GM23338 (cell line): ENCODE data around the gene ATIC. TPM values are rescaled to one million over a fixed set of nuclear protein-coding genes. Genes with fewer than 3 reads are reported as not detected.

Experiments used
- ATAC-seq: fragments of 200-7000 bp; cut with Tn5 transposase; 3 replicates; pipeline ENCODE4 v1.9.1; 2020
- DNase-seq: peaks from one replicate; pipeline ENCODE4 v3.0.0-alpha.2; 2015; ENCODE audit warnings: low spot score
- H2AFZ ChIP-seq: fragments of 200-600 bp; sonication (generic); 2 replicates; pipeline ENCODE4 v1.8.0; 2016; ENCODE audit warnings: antibody characterized with exemption, mild to moderate bottlenecking, moderate library complexity
- H3F3A ChIP-seq: fragments of 200-600 bp; sonication (generic); replicated peaks from 2 replicates; pipeline ENCODE4 v1.8.0; 2017; ENCODE audit warnings: antibody characterized with exemption, mixed run types, low read depth
- H3K27ac ChIP-seq: fragments of 200-600 bp; sonication (generic); 2 replicates; pipeline ENCODE4 v1.6.1; 2016; ENCODE audit warnings: low read depth
- H3K27me3 ChIP-seq: fragments of 200-600 bp; sonication (generic); 2 replicates; pipeline ENCODE4 v1.8.0; 2016; ENCODE audit warnings: mild to moderate bottlenecking, mixed run types, moderate library complexity; ENCODE audit not compliant: insufficient read depth
- H3K36me3 ChIP-seq: fragments of 200-600 bp; sonication (generic); 2 replicates; pipeline ENCODE4 v1.8.0; 2016; ENCODE audit warnings: mild to moderate bottlenecking; ENCODE audit not compliant: insufficient read depth
- H3K4me1 ChIP-seq: fragments of 200-600 bp; sonication (generic); 2 replicates; pipeline ENCODE4 v1.8.0; 2016; ENCODE audit warnings: mild to moderate bottlenecking, moderate library complexity; ENCODE audit not compliant: insufficient read depth
- H3K4me2 ChIP-seq: fragments of 200-600 bp; sonication (generic); 2 replicates; pipeline ENCODE4 v1.7.1; 2017; ENCODE audit warnings: mixed run types
- H3K4me3 ChIP-seq: fragments of 200-600 bp; sonication (generic); 2 replicates; pipeline ENCODE4 v1.6.1; 2016; ENCODE audit warnings: mixed run types
- H3K79me2 ChIP-seq: fragments of 200-600 bp; sonication (generic); replicated peaks from 2 replicates; pipeline ENCODE4 v1.8.0; 2017; ENCODE audit warnings: mild to moderate bottlenecking; ENCODE audit not compliant: insufficient read depth
- H3K9me2 ChIP-seq: fragments of 200-600 bp; sonication (generic); 2 replicates; pipeline ENCODE4 v1.8.0; 2017; ENCODE audit not compliant: insufficient read depth
- H4K20me1 ChIP-seq: fragments of 200-600 bp; sonication (generic); replicated peaks from 2 replicates; pipeline ENCODE4 v1.8.0; 2017; ENCODE audit warnings: mild to moderate bottlenecking; ENCODE audit not compliant: insufficient read depth
- H3K27ac Mint-ChIP-seq: 2 replicates; pipeline ENCODE4 v1.8.0; 2020; ENCODE audit warnings: inconsistent platforms, mild to moderate bottlenecking, moderate library complexity, mixed read lengths
- H3K27me3 Mint-ChIP-seq: 3 replicates; pipeline ENCODE4 v1.8.0; 2022; ENCODE audit warnings: low read depth, mild to moderate bottlenecking, moderate library complexity, mixed read lengths, inconsistent platforms; ENCODE audit not compliant: insufficient read depth, poor library complexity
- H3K36me3 Mint-ChIP-seq: 3 replicates; pipeline ENCODE4 v1.8.0; 2021; ENCODE audit warnings: low read depth, mild to moderate bottlenecking, inconsistent platforms, moderate library complexity, mixed read lengths
- H3K4me1 Mint-ChIP-seq: 3 replicates; pipeline ENCODE4 v1.8.0; 2020; ENCODE audit warnings: mild to moderate bottlenecking, inconsistent platforms, mixed read lengths
- H3K4me3 Mint-ChIP-seq: 3 replicates; pipeline ENCODE4 v1.8.0; 2021; ENCODE audit warnings: moderate library complexity, mild to moderate bottlenecking, inconsistent platforms, mixed read lengths
- H3K9me3 Mint-ChIP-seq: 3 replicates; pipeline ENCODE4 v1.8.0; 2020; ENCODE audit warnings: moderate library complexity, mild to moderate bottlenecking, inconsistent platforms, mixed read lengths
- CREB1 ChIP-seq: fragments of 250-450 bp; sonication (Bioruptor Pico); IDR thresholded peaks from 2 replicates; pipeline ENCODE4 v1.5.0; 2020; ENCODE audit warnings: low read depth, mild to moderate bottlenecking, moderate library complexity
- EZH2 ChIP-seq: fragments of 200-600 bp; sonication (generic); IDR thresholded peaks from one replicate; pipeline ENCODE4 v1.8.0; 2017; ENCODE audit warnings: antibody characterized with exemption, mild to moderate bottlenecking, low read depth; ENCODE audit not compliant: unreplicated experiment
- EZH2phosphoT487 ChIP-seq: fragments of 200-600 bp; sonication (generic); IDR thresholded peaks from one replicate; pipeline ENCODE4 v1.8.1; 2018; ENCODE audit warnings: antibody characterized with exemption; ENCODE audit not compliant: unreplicated experiment
- JUNB ChIP-seq: IDR thresholded peaks from one replicate; pipeline ENCODE4 v1.6.1; 2016; ENCODE audit warnings: antibody characterized with exemption; ENCODE audit not compliant: unreplicated experiment
- NANOG ChIP-seq: IDR thresholded peaks from 2 replicates; pipeline ENCODE4 v1.6.1; 2016; ENCODE audit warnings: antibody characterized with exemption, borderline replicate concordance
- POLR2AphosphoS5 ChIP-seq: IDR thresholded peaks from 2 replicates; pipeline ENCODE4 v1.6.1; 2016; ENCODE audit warnings: antibody characterized with exemption, low read depth
- STAT1 ChIP-seq: IDR thresholded peaks from one replicate; pipeline ENCODE4 v1.6.1; 2016; ENCODE audit warnings: antibody characterized with exemption; ENCODE audit not compliant: unreplicated experiment
- ZNF114 ChIP-seq: fragments of 250-450 bp; sonication (Bioruptor Pico); IDR thresholded peaks from 2 replicates; pipeline ENCODE4 v1.5.0; 2020; ENCODE audit warnings: mild to moderate bottlenecking, moderate library complexity
- ZNF331 ChIP-seq: fragments of 250-450 bp; sonication (Bioruptor Pico); IDR thresholded peaks from 2 replicates; pipeline ENCODE4 v1.5.0; 2020; ENCODE audit warnings: low read depth, mild to moderate bottlenecking, moderate library complexity
- polyA plus RNA-seq: library from polyadenylated mRNA; unstranded; fragments of >200 nt; fragmentation: Nextera tagmentation; extraction: Ambion mirVana; gene quantifications from 2 replicates; pipeline ENCODE4 v1.2.1, GENCODE V29; 2016
- total RNA-seq: library from RNA; depleted of rRNA; stranded (reverse); fragments of >200 nt; shearing (Covaris generic); gene quantifications from 2 replicates; pipeline ENCODE4 v1.2.3, GENCODE V29; 2014
- TF ChIP-seq, protein P1 (sequence below): IDR thresholded peaks from 2 replicates; pipeline ENCODE4 v1.6.1; 2016; ENCODE audit warnings: antibody characterized with exemption
- TF ChIP-seq, protein P2 (sequence below), 2 experiments: fragments of 200-600 bp in 1 of 2; sonication (generic) in 1 of 2; conservative IDR thresholded peaks; 2 replicates each; pipeline versions ENCODE4 v1.5.1 to v1.6.1; 2016 to 2017; ENCODE audit warnings: antibody characterized with exemption in 2 of 2, low read depth in 2 of 2, mild to moderate bottlenecking in 2 of 2, moderate library complexity in 1 of 2
- TF ChIP-seq, protein P3 (sequence below): fragments of 250-450 bp; sonication (Bioruptor Pico); IDR thresholded peaks from 2 replicates; pipeline ENCODE4 v1.5.0; 2020; ENCODE audit warnings: mild to moderate bottlenecking, moderate library complexity
- TF ChIP-seq, protein P4 (sequence below): IDR thresholded peaks from one replicate; pipeline ENCODE4 v1.6.1; 2018; ENCODE audit warnings: antibody characterized with exemption; ENCODE audit not compliant: unreplicated experiment

ATIC gene
- total and polyA plus RNA-seq, 2 experiments from 2014 or later: 118 to 185 TPM

DNA sequence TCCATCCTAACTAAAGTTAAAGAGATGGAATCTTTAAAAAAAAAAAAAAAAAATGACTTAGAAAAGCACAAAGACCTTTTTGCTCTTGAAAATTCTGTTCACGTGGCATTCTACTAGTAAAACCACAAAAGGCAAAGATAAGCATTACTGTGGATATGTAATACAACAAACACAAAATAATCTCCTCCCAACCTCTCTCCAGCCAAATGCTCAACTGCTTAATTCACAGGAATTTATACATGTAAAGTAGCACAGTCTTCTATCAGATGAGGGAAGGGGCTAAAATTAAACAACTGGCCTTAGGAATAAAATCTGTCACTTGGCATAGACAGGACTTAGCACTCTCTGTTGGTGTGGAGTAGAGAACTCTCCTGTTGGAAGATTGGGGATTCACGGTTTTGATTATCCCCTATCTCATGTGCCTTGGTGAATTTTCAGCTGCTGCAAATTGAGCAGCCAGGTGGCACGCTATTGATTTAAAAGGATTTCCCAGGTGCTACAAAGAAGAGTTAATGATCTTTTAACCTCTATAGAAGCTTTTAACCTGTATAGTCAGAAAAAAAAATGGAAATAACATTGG lies 57.4 kb downstream of the ATIC start:
- H4K20me1 ChIP-seq: no peaks in the 10 kb centered on the region; the same call in 1 of the 2 replicates
- peaks cover 40% of the 10 kb centered on the region for H3K36me3 Mint-ChIP-seq
- H3K27ac ChIP-seq: no peak overlapping the region
- no peaks in the 10 kb centered on the region for H3F3A ChIP-seq
- peak overlapping the region; percentile 39; the same call in 1 of the 2 replicates for H3K27ac Mint-ChIP-seq
- no peak overlapping the region for H3K4me2 ChIP-seq
- no peaks in the 10 kb centered on the region for H3K4me1 ChIP-seq
- no peaks in the 10 kb centered on the region for H3K79me2 ChIP-seq
- no peaks in the 10 kb centered on the region for H3K9me3 Mint-ChIP-seq
- no peak overlapping the region for H3K4me3 Mint-ChIP-seq
- H3K27me3 Mint-ChIP-seq: no peaks in the 10 kb centered on the region
- H3K4me1 Mint-ChIP-seq: peaks cover 6% of the 10 kb centered on the region; the same call in 2 of the 3 replicates
- ATAC-seq (no peak), DNase-seq (no peak)
- no peaks in the 10 kb centered on the region; the same call in 1 of the 2 replicates for H3K9me2 ChIP-seq
- H3K36me3 ChIP-seq: peaks cover 51% of the 10 kb centered on the region; the same call in 1 of the 2 replicates
- no peak overlapping the region for H3K4me3 ChIP-seq
- H3K27me3 ChIP-seq: no peaks in the 10 kb centered on the region
- no peak for TF ChIP-seq EZH2phosphoT487
- no peak for TF ChIP-seq EZH2
- TF ChIP-seq, protein P1, sequence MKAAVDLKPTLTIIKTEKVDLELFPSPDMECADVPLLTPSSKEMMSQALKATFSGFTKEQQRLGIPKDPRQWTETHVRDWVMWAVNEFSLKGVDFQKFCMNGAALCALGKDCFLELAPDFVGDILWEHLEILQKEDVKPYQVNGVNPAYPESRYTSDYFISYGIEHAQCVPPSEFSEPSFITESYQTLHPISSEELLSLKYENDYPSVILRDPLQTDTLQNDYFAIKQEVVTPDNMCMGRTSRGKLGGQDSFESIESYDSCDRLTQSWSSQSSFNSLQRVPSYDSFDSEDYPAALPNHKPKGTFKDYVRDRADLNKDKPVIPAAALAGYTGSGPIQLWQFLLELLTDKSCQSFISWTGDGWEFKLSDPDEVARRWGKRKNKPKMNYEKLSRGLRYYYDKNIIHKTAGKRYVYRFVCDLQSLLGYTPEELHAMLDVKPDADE: no peak
- TF ChIP-seq, protein P2, sequence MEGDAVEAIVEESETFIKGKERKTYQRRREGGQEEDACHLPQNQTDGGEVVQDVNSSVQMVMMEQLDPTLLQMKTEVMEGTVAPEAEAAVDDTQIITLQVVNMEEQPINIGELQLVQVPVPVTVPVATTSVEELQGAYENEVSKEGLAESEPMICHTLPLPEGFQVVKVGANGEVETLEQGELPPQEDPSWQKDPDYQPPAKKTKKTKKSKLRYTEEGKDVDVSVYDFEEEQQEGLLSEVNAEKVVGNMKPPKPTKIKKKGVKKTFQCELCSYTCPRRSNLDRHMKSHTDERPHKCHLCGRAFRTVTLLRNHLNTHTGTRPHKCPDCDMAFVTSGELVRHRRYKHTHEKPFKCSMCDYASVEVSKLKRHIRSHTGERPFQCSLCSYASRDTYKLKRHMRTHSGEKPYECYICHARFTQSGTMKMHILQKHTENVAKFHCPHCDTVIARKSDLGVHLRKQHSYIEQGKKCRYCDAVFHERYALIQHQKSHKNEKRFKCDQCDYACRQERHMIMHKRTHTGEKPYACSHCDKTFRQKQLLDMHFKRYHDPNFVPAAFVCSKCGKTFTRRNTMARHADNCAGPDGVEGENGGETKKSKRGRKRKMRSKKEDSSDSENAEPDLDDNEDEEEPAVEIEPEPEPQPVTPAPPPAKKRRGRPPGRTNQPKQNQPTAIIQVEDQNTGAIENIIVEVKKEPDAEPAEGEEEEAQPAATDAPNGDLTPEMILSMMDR (conservative IDR thresholded peaks at IDR 0.05; ENCODE audit: low read depth in 2 of 2): no peak
- no peak for TF ChIP-seq NANOG
- TF ChIP-seq STAT1: no peak
- TF ChIP-seq, protein P3, sequence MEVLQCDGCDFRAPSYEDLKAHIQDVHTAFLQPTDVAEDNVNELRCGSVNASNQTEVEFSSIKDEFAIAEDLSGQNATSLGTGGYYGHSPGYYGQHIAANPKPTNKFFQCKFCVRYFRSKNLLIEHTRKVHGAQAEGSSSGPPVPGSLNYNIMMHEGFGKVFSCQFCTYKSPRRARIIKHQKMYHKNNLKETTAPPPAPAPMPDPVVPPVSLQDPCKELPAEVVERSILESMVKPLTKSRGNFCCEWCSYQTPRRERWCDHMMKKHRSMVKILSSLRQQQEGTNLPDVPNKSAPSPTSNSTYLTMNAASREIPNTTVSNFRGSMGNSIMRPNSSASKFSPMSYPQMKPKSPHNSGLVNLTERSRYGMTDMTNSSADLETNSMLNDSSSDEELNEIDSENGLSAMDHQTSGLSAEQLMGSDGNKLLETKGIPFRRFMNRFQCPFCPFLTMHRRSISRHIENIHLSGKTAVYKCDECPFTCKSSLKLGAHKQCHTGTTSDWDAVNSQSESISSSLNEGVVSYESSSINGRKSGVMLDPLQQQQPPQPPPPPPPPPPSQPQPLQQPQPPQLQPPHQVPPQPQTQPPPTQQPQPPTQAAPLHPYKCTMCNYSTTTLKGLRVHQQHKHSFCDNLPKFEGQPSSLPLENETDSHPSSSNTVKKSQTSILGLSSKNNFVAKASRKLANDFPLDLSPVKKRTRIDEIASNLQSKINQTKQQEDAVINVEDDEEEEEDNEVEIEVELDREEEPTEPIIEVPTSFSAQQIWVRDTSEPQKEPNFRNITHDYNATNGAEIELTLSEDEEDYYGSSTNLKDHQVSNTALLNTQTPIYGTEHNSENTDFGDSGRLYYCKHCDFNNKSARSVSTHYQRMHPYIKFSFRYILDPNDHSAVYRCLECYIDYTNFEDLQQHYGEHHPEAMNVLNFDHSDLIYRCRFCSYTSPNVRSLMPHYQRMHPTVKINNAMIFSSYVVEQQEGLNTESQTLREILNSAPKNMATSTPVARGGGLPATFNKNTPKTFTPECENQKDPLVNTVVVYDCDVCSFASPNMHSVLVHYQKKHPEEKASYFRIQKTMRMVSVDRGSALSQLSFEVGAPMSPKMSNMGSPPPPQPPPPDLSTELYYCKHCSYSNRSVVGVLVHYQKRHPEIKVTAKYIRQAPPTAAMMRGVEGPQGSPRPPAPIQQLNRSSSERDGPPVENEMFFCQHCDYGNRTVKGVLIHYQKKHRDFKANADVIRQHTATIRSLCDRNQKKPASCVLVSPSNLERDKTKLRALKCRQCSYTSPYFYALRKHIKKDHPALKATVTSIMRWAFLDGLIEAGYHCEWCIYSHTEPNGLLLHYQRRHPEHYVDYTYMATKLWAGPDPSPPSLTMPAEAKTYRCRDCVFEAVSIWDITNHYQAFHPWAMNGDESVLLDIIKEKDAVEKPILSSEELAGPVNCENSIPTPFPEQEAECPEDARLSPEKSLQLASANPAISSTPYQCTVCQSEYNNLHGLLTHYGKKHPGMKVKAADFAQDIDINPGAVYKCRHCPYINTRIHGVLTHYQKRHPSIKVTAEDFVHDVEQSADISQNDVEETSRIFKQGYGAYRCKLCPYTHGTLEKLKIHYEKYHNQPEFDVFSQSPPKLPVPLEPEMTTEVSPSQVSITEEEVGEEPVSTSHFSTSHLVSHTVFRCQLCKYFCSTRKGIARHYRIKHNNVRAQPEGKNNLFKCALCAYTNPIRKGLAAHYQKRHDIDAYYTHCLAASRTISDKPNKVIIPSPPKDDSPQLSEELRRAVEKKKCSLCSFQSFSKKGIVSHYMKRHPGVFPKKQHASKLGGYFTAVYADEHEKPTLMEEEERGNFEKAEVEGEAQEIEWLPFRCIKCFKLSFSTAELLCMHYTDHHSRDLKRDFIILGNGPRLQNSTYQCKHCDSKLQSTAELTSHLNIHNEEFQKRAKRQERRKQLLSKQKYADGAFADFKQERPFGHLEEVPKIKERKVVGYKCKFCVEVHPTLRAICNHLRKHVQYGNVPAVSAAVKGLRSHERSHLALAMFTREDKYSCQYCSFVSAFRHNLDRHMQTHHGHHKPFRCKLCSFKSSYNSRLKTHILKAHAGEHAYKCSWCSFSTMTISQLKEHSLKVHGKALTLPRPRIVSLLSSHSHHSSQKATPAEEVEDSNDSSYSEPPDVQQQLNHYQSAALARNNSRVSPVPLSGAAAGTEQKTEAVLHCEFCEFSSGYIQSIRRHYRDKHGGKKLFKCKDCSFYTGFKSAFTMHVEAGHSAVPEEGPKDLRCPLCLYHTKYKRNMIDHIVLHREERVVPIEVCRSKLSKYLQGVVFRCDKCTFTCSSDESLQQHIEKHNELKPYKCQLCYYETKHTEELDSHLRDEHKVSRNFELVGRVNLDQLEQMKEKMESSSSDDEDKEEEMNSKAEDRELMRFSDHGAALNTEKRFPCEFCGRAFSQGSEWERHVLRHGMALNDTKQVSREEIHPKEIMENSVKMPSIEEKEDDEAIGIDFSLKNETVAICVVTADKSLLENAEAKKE (CRISPR knock-in tag): no peak
- TF ChIP-seq, protein P4, sequence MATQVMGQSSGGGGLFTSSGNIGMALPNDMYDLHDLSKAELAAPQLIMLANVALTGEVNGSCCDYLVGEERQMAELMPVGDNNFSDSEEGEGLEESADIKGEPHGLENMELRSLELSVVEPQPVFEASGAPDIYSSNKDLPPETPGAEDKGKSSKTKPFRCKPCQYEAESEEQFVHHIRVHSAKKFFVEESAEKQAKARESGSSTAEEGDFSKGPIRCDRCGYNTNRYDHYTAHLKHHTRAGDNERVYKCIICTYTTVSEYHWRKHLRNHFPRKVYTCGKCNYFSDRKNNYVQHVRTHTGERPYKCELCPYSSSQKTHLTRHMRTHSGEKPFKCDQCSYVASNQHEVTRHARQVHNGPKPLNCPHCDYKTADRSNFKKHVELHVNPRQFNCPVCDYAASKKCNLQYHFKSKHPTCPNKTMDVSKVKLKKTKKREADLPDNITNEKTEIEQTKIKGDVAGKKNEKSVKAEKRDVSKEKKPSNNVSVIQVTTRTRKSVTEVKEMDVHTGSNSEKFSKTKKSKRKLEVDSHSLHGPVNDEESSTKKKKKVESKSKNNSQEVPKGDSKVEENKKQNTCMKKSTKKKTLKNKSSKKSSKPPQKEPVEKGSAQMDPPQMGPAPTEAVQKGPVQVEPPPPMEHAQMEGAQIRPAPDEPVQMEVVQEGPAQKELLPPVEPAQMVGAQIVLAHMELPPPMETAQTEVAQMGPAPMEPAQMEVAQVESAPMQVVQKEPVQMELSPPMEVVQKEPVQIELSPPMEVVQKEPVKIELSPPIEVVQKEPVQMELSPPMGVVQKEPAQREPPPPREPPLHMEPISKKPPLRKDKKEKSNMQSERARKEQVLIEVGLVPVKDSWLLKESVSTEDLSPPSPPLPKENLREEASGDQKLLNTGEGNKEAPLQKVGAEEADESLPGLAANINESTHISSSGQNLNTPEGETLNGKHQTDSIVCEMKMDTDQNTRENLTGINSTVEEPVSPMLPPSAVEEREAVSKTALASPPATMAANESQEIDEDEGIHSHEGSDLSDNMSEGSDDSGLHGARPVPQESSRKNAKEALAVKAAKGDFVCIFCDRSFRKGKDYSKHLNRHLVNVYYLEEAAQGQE: no peak
- no peak for TF ChIP-seq ZNF114 (CRISPR knock-in tag)
- TF ChIP-seq ZNF331 (CRISPR knock-in tag): no peak
- TF ChIP-seq POLR2AphosphoS5: no peak
- no peak for TF ChIP-seq JUNB
- no peak for TF ChIP-seq CREB1
- H2AFZ ChIP-seq: no peak overlapping the region
